ENCODE measurements around the gene ARL6IP4.

- TF ChIP-seq CTCF (IDR thresholded peaks at IDR 0.05) (no peak), POLR2A (IDR thresholded peaks at IDR 0.05) (no peak)
These were observed 37.8 kb upstream of the ARL6IP4 start for GRCh38 chr12:122942637-122943036.
